OCI-LY1 (cell line): ENCODE data around the gene SST.

Source experiments
- H2AFZ ChIP-seq: fragments of 200-600 bp; sonication (generic), shearing (Covaris generic); 2 replicates; pipeline ENCODE4 v1.6.0; 2014; ENCODE audit warnings: antibody characterized with exemption, mild to moderate bottlenecking, low read length
- H3F3A ChIP-seq: fragments of 200-600 bp; sonication (generic), shearing (Covaris generic); 2 replicates; pipeline ENCODE4 v1.6.0; 2014; ENCODE audit warnings: mild to moderate bottlenecking, antibody characterized with exemption, low read length, moderate library complexity; ENCODE audit not compliant: insufficient read depth
- H3K27ac ChIP-seq: fragments of 200-600 bp; sonication (generic); 2 replicates; pipeline ENCODE4 v1.5.1; 2014; ENCODE audit warnings: low read length, mixed run types, mild to moderate bottlenecking, low read depth; ENCODE audit not compliant: poor library complexity, severe bottlenecking
- H3K27me3 ChIP-seq: fragments of 200-600 bp; sonication (generic); 2 replicates; pipeline ENCODE4 v1.6.0; 2014; ENCODE audit warnings: antibody characterized with exemption, mild to moderate bottlenecking, low read length, moderate library complexity; ENCODE audit not compliant: insufficient read depth
- H3K36me3 ChIP-seq: fragments of 200-600 bp; sonication (generic); 2 replicates; pipeline ENCODE4 v1.6.1; 2014; ENCODE audit warnings: mild to moderate bottlenecking, antibody characterized with exemption, low read length, moderate library complexity, mixed read lengths; ENCODE audit not compliant: insufficient read depth
- H3K4me1 ChIP-seq: fragments of 200-600 bp; sonication (generic); 2 replicates; pipeline ENCODE4 v1.5.1; 2014; ENCODE audit warnings: mild to moderate bottlenecking, low read length, moderate library complexity; ENCODE audit not compliant: insufficient read depth, severe bottlenecking
- H3K4me2 ChIP-seq: fragments of 200-600 bp; sonication (generic), shearing (Covaris generic); 2 replicates; pipeline ENCODE4 v1.6.1; 2014; ENCODE audit warnings: low read length
- H3K4me3 ChIP-seq: fragments of 200-600 bp; sonication (generic); 2 replicates; pipeline ENCODE4 v1.5.1; 2014; ENCODE audit warnings: low read length, low read depth, mild to moderate bottlenecking, mixed read lengths; ENCODE audit not compliant: poor library complexity, severe bottlenecking
- H3K79me2 ChIP-seq: fragments of 200-600 bp; shearing (Covaris generic); 2 replicates; pipeline ENCODE4 v1.6.1; 2016; ENCODE audit warnings: mixed run types, low read length, mixed read lengths; ENCODE audit not compliant: insufficient read depth
- H3K9ac ChIP-seq: fragments of 200-600 bp; sonication (generic), shearing (Covaris generic); 2 replicates; pipeline ENCODE4 v1.6.1; 2014; ENCODE audit warnings: mild to moderate bottlenecking, low read length, mixed read lengths
- H3K9me2 ChIP-seq: fragments of 200-600 bp; sonication (generic), shearing (Covaris generic); 2 replicates; pipeline ENCODE4 v1.6.1; 2014; ENCODE audit warnings: low read depth, mild to moderate bottlenecking, low read length, mixed read lengths
- H3K9me3 ChIP-seq: fragments of 200-600 bp; shearing (Covaris generic); 2 replicates; pipeline ENCODE4 v1.6.1; 2014; ENCODE audit warnings: low read length, mixed read lengths
- H4K20me1 ChIP-seq: fragments of 200-600 bp; sonication (generic), shearing (Covaris generic); 2 replicates; pipeline ENCODE4 v1.6.0; 2016; ENCODE audit warnings: mild to moderate bottlenecking, low read length; ENCODE audit not compliant: insufficient read depth
- EZH2 ChIP-seq: fragments of 200-600 bp; sonication (generic), shearing (Covaris generic); IDR thresholded peaks from 2 replicates; pipeline ENCODE4 v1.8.0; 2017; ENCODE audit warnings: borderline replicate concordance, mixed run types, mild to moderate bottlenecking, antibody characterized with exemption, low read length, moderate library complexity, mixed read lengths
- TF ChIP-seq, protein P1 (sequence below): fragments of 200-600 bp; sonication (generic), shearing (Covaris generic); IDR thresholded peaks from 2 replicates; pipeline ENCODE4 v1.5.1; 2017; ENCODE audit warnings: mild to moderate bottlenecking, antibody characterized with exemption, low read length, moderate library complexity, mixed read lengths

Gene SST

DNA sequence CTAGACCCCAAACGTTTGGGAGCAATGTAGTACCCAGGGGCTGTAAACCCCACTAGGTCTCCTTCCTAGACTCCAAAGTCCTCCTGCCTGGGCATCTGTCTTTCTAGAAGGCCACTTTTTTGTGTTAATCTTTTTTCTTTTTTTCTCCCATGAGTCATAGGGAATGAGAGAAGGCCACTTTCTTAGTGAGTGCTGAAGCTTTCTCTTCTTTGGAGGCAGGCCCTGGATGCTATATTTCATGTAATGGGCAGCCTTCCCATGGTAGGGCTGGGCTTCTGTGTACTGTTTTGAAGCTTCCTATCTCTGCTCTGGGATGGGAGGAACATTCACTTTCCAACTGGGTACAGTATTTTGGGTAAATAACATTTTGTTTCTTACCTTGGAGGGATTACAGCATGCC is 47.4 kb upstream of the SST start:
- no peaks in the 10 kb centered on the region for H3K79me2 ChIP-seq
- no peak overlapping the region for H3K27ac ChIP-seq
- no peak overlapping the region for H3K4me2 ChIP-seq
- H3K9me2 ChIP-seq: no peaks in the 10 kb centered on the region
- peaks cover 24% of the 10 kb centered on the region for H3F3A ChIP-seq
- no peak overlapping the region for H3K9ac ChIP-seq
- H3K27me3 ChIP-seq: no peaks in the 10 kb centered on the region
- H2AFZ ChIP-seq: no peak overlapping the region
- TF ChIP-seq, protein P1, sequence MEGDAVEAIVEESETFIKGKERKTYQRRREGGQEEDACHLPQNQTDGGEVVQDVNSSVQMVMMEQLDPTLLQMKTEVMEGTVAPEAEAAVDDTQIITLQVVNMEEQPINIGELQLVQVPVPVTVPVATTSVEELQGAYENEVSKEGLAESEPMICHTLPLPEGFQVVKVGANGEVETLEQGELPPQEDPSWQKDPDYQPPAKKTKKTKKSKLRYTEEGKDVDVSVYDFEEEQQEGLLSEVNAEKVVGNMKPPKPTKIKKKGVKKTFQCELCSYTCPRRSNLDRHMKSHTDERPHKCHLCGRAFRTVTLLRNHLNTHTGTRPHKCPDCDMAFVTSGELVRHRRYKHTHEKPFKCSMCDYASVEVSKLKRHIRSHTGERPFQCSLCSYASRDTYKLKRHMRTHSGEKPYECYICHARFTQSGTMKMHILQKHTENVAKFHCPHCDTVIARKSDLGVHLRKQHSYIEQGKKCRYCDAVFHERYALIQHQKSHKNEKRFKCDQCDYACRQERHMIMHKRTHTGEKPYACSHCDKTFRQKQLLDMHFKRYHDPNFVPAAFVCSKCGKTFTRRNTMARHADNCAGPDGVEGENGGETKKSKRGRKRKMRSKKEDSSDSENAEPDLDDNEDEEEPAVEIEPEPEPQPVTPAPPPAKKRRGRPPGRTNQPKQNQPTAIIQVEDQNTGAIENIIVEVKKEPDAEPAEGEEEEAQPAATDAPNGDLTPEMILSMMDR: no peak
- no peak for TF ChIP-seq EZH2
- H3K4me1 ChIP-seq: peaks cover 12% of the 10 kb centered on the region
- no peaks in the 10 kb centered on the region for H3K9me3 ChIP-seq
- peaks cover 26% of the 10 kb centered on the region for H3K36me3 ChIP-seq
- H3K4me3 ChIP-seq: no peak overlapping the region
- H4K20me1 ChIP-seq: no peaks in the 10 kb centered on the region

DNA sequence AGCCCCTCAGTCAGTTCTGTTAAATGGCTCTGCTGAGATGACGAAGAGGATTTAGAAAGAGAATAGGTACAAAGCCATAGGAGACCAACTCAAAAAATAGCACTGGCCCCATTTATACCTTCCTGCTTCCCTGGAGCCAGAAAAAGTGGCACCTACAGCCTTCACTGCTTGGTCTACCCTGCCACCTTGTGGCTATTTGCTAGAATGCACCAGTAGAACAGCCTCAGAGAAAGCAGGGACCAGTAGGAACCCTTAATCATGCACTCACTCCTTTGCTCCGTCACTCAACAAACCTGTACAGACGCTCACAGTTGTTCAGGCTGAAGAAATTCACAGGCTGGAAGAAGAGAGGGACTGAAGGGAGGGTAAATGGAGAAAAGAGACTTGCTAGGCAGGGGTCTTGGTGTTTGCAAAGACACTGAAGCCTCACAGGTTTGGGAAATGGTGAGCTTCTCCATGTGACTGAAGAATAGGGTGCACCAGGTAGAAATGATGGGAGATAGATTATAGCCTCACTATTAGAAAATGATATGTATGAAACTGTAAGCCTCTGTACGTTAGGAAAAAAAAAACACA is 44.3 kb upstream of the SST start:
- Histone ChIP-seq H3K4me3 (no peak overlapping the region), H3K4me1 (peaks cover 12% of the 10 kb centered on the region), H3K4me2 (no peak overlapping the region), H3K9me2 (no peaks in the 10 kb centered on the region), H3K9me3 (no peaks in the 10 kb centered on the region), H3K27ac (no peak overlapping the region), H3F3A (peaks cover 3% of the 10 kb centered on the region), H2AFZ (no peak overlapping the region), H3K79me2 (no peaks in the 10 kb centered on the region), H3K36me3 (no peaks in the 10 kb centered on the region), H3K27me3 (no peaks in the 10 kb centered on the region), H4K20me1 (no peaks in the 10 kb centered on the region), H3K9ac (no peak overlapping the region)
- TF ChIP-seq, protein P1: peak; percentile 98
- TF ChIP-seq EZH2: no peak

DNA sequence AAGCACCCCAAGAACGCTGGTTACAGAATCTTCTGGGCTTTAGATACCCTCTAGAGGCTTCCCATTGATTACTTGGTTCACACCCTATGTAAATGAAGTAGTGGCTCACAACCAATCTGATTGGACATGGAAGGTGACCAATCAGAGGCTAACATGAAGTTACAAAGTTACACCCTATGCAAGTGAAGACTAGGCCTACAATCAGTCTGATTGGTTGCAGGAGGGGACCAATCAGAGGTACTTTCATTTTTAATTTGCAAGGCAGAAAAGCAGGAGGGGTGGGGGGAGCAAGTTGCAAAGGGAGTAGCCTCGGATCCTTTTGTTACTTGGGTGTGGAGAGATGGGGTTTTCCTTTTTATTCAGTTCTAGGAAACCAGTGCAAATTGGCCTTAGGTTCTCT is 43.3 kb upstream of the SST start:
- H3K79me2 ChIP-seq: no peaks in the 10 kb centered on the region

More for the DNA sequence above, 43.3 kb upstream of the SST start:
- no peaks in the 10 kb centered on the region for H3K36me3 ChIP-seq
- no peak overlapping the region; the same call in 1 of the 2 replicates for H3K4me2 ChIP-seq
- no peak overlapping the region for H3K9ac ChIP-seq
- 0 out of 2 replicates have a peak overlapping the region, but pooled peaks have one; percentile 8 for H2AFZ ChIP-seq
- no peak overlapping the region for H3K4me3 ChIP-seq
- H3K4me1 ChIP-seq: peaks cover 12% of the 10 kb centered on the region
- H3K27ac ChIP-seq: no peak overlapping the region
- H3F3A ChIP-seq: no peaks in the 10 kb centered on the region
- H4K20me1 ChIP-seq: no peaks in the 10 kb centered on the region
- H3K9me2 ChIP-seq: no peaks in the 10 kb centered on the region
- TF ChIP-seq, protein P1: no peak
- TF ChIP-seq EZH2: no peak
- H3K27me3 ChIP-seq: no peaks in the 10 kb centered on the region
- H3K9me3 ChIP-seq: no peaks in the 10 kb centered on the region
